HL-60/S4 treated with retinoic acid at 250 ng/mL for 4 days and 3 days (cell line): ENCODE data around the gene RANBP3.

Source experiments
- in situ Hi-C: fragments of 300-500 bp; cut with MboI; formaldehyde crosslinking; loops from 2 replicates; pipeline ENCODE4 v1.7.0; 2022; ENCODE audit warnings: low sequenced_read_pairs

The RANBP3 gene

DNA sequence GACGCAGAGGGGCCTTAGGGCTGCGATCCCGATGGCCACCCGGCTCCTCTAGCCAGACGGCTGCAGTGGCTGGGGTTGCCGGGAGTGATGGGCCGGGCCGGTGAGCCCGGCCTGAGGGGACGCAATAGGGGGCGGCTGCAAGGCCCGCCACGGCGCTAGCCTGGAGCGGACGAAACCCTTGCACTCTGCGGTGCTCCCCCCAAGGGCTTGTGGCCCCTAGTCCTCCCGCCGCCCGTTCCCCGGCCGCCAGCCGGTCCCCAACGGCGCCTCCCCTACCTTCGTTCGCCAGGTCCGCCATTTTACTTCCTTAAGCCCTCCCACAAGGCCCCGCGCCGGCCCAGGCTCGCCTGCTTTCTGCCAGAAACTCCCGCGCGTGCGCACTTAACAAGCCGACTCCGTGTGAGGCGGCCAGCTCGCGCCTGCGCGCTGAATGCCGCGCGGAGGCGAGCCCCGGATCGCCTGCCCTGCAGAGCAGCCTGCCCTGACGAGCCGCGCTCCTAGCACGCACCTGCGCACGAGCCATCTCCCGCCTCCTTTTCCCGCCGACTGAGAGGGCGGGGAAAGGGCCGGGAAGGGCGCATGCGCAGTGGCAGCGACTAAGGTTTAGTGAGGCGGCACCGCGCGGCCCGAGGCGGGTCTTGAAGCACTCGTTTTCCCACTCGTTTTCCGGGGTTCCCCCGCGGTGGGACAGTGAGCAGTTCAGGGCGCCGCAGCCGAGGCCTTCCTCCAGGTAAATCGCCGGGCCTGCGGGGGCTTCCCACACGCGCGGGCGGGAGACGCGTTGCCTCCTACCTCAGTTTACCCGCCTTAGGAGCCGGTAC lies at the start of gene RANBP3:
TSS of gene RANBP3 (minus strand) at position 356 of the 821 bp plus-strand sequence. CDS start at position 298, 58 bp downstream.
- in situ Hi-C loops, result no loop called here

DNA sequence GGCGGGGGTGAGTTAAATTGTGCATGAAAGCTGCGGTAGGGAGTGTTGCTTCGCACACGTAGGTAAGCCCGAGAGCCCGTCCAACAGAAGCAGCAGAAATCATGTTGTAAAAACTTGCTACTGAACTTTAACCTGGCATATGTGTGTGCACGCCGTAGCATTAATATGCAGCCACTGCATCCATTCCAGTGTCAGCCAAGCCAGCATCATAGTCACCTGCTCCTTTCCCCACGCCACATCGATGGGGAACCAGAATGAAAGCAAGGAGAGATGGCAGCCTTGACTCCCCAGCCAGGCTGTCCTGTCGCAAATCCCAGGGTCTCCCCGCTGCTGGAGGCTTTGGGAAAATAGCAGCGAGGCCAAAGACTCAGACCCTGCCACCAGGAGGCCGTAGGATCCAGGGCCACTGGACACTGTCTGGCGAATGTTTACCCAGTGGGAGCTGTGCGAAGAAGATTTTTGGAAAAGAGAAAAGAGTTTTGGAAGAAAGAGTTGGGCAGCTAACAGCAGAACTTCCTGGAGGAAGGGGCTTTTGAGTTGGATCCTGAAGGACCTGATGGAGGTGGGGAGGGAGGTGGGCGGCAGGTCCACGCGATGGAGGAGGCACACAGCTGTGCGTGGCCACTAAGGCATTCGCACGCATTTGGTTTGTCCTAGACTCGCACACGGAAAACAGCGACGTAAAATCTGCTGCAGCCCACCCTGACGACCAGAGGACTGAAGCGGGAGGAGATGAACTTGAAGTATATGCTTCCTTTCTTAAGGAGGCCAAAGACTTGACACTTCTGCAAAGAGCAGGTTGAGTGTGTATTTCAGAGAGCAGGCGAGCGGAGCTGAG lies 48.7 kb upstream of the RANBP3 start:
- in situ Hi-C loops, result loop anchor here (10.0 kb wide), 1 partner anchor 222 kb away; the partner anchor contains the start of gene NRTN

DNA sequence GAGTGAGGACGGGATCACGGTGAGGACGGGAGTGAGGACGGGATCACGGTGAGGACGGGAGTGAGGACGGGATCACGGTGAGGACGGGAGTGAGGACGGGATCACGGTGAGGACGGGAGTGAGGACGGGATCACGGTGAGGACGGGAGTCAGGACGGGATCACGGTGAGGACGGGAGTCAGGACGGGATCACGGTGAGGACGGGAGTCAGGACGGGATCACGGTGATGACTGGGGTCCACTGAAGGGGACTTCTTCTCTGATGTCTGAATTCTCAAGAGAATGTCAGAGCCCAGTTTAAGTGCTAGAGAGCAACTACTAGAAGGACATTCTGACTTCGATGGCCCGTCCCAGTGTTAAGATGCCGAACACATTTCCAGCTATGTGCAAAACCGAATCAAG lies 46.8 kb upstream of the RANBP3 start:
- in situ Hi-C loops, result loop anchor here (10.0 kb wide), 1 partner anchor 220 kb away; the partner anchor contains the start of gene NRTN

DNA sequence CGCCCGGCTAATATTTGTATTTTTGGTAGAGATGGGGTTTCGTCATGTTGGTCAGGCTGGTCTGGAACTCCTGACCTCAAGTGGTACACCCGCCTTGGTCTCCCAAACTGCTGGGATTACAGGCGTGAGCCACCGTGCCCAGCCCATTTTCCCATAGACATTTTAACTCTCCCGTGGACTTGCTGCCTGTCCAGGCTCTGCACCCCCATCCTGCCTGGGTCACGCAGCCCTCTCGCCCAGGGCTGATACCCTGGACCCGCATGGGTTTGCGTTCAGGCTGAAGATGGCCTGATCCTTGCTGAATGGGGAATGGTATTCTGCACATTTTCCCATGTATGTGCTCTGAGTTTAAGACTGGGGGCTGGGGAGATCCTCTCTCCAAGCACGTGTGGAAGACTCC lies 46.0 kb upstream of the RANBP3 start:
- in situ Hi-C loops, result loop anchor here (10.0 kb wide), 1 partner anchor 219 kb away; the partner anchor contains the start of gene NRTN

GRCh38 chr19:6023085-6023682 lies 45.2 kb upstream of the RANBP3 start:
- in situ Hi-C loops, result loop anchor here (10.0 kb wide), 1 partner anchor 218 kb away; the partner anchor contains the start of gene NRTN

- in situ Hi-C loops, result loop anchor here (10.0 kb wide), 1 partner anchor 218 kb away; the partner anchor contains the start of gene NRTN
Observed at GRCh38 chr19:6022570-6023064, 44.7 kb upstream of the RANBP3 start.

DNA sequence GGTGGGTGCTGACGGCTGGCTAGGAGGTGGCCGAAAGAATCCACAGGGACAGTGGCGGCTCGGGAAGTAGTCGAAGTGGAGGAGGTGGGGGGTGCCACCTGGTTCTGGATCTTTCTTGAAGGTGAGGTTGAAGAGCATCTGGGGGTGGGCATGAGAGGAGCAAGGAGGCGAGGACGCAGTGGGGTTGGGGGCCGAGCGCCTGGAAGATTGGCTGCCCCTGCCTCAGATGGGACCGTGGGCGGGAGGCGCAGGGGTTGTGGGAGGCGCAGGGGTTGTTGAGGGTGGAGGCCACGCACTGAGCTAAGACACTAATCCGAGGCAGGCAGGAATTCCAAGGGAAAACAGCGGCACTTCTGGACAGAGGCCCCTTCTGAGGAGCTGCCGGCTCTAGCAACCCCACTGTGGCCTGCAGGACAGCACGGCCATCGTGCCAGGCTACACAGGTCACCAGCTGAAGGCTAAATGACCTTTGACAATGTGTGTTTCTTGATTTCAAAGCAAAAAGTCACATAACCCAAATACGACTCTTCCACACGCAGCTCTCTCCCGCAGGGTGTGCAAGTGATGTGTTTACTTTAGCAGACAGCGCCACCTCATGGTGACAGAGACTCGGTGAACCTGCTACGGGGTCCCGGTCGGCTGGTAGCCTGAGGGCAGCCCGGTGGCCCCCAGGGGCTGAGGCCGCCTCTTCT lies 44.1 kb upstream of the RANBP3 start:
- in situ Hi-C loops, result loop anchor here (10.0 kb wide), 1 partner anchor 217 kb away; the partner anchor contains the start of gene NRTN

GRCh38 chr19:6020972-6021805 lies 43.2 kb upstream of the RANBP3 start:
- in situ Hi-C loops, result loop anchor here (10.0 kb wide), 1 partner anchor 216 kb away; the partner anchor contains the start of gene NRTN

GRCh38 chr19:6020166-6020882 lies 42.4 kb upstream of the RANBP3 start:
- in situ Hi-C loops, result loop anchor here (10.0 kb wide), 1 partner anchor 216 kb away; the partner anchor contains the start of gene NRTN

DNA sequence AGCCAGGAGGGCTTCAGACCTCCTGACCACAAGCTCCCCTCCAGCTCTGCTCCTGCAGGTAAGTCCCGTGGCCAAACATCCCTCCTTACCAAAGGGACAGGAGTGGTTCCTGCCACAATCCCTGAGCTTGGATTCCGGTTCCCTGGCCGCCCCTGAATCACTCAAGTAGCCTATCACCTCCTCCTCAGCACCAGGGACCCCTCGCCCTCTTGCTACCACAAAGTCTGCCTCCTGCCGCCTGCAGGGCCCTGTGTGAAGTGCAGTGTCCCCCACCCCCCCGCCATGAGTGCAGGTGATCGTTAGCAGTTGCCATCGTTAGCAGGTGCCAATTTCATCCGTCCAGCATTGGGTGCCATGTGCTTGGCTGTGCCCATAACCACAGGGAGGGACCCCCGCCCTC lies 40.8 kb upstream of the RANBP3 start:
- in situ Hi-C loops, result no loop called here

- in situ Hi-C loops, result no loop called here
Observed at GRCh38 chr19:6017576-6017975, 39.6 kb upstream of the RANBP3 start.

DNA sequence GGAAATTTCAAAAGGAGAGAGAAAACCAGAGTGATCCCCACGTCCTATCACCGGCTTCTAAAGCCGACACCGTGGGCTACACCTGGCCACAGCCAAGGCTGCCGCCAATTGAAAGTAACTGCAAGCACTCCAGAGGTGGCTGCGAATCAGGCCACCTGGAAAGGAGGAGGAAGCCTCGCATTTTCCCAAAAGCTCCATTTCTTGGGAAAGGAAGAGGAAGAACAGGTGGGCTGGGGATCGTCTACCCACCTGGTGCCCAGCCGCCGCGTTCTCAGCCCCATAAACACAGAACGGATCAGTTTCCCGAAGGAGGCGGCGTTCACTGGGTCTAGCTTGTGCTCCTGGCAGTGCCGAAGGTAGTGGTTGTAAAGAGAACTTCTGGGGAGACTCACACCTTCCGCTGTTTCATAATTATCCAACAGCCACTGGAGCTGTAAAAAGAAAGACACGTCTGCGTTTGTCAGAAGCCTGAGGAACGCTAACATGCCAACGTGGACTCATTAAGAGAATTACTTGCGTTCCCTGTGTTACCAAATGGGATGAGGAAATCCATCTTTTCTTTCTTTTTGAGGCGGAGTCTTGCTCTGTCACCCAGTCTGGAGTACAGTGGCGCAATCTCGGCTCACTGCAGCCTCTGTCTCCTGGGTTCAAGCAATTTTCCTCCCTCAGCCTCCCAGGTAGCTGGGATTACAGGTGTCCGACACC lies 38.1 kb upstream of the RANBP3 start:
- in situ Hi-C loops, result no loop called here

GRCh38 chr19:6014551-6015135 lies 36.7 kb upstream of the RANBP3 start:
- in situ Hi-C loops, result no loop called here

DNA sequence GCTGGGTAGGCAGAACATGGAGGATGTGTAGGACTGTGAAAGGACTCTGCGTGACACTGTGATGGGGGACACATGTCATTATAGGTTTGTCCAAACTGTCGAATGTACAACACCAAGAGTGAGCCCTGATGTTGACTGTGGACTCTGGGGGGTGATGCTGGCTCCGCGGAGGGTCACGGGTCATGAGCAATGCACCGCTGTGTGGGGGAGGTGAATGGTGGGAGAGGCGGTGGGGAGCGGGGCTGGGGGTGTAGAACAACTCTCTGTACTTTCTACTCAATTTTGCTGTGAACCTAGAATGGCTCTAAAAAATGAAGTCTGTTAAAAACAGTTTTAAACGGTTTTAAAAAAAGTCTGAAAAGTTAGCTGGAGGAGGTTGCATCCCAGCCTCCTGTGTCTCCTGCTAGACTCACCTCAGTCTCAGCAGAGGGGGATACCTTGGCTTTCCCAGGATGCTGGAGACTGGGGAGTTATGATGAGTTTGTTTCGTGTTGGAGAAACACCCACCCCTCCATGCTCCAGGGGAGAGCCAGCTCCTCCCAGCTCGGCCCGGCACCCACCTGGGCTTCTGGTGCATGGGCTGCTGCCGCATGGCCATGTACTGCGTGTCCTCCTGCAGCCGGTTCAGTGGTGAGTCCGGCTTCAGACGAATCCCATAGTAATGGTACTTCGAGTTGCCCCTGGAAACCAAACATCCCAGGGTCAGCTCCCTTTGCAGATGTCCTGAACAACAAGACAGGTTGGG lies 34.7 kb upstream of the RANBP3 start:
- in situ Hi-C loops, result no loop called here

GRCh38 chr19:6011794-6012193 lies 33.9 kb upstream of the RANBP3 start:
- in situ Hi-C loops, result no loop called here

DNA sequence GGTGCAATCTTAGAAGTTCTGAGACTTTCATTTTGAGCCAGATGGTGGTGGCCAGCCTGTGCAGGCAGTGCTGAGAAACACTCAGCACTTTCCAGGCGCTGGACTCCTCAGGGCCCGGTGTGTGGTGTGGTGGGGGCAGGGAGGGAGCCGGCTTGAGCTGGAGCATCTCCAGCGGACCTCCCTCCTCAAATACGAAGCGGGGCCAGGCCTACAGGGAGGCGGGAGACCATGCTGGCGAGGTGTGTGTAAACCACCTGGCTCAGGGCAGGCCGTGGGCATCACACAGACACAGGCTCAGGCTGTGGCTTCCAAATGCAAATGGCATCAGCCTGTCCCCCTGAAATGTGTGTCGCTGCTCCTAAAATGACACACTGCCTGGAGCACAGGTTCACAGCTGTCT lies 33.3 kb upstream of the RANBP3 start:
- in situ Hi-C loops, result no loop called here

DNA sequence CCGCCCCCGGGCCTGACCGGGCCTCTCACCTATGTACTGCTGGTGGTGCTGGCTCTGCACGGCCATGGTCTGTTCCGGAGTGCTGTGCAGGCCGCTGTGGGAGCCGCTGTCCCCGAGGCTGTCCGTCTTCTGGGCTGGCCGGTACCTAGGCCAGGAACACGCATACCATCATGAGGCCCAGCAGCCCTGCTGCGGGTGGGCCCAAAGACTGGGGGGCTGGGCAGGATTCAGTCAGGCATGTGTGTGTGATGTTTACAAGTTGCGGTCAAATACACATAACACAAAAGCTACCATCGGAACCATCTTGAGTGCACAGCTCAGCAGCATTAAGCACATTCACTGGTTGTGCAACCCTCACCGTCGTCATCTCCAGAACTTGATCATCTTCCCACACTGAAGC lies 32.2 kb upstream of the RANBP3 start:
- in situ Hi-C loops, result no loop called here
